GM12864 (cell line): Measurements from ENCODE around the gene PRKG1.
"Not testable (repeated sequence)": the region's sequence is repeated elsewhere in the genome, so short reads cannot be mapped to it uniquely, and the experiment has no call there.

Experiments used
- DNase-seq: peaks from one replicate; pipeline ENCODE4 v3.0.0-alpha.2; 2011; ENCODE audit warnings: low read depth
- H3K4me3 ChIP-seq: 2 replicates; pipeline ENCODE4 v1.5.1; 2011; ENCODE audit warnings: mild to moderate bottlenecking, low read depth, low read length, control low read depth
- CTCF ChIP-seq: IDR thresholded peaks from 2 replicates; pipeline ENCODE4 v1.5.1; 2011; ENCODE audit warnings: low read depth, mild to moderate bottlenecking, moderate library complexity, low read length, control low read depth, inconsistent platforms; ENCODE audit errors: missing control alignments

PRKG1 gene

GRCh38 chr10:51382181-51382580, 307.9 kb downstream of the PRKG1 start:
- DNase-seq: no peak
- H3K4me3 ChIP-seq: no peak overlapping the region
- no peak for TF ChIP-seq CTCF

GRCh38 chr10:51384971-51385370, 310.7 kb downstream of the PRKG1 start:
- H3K4me3 ChIP-seq: no peak overlapping the region
- no peak for DNase-seq
- no peak for TF ChIP-seq CTCF

- no peak overlapping the region for H3K4me3 ChIP-seq
- DNase-seq: no peak
- no peak for TF ChIP-seq CTCF
Observed at GRCh38 chr10:51386248-51386885, 312.1 kb downstream of the PRKG1 start.

- H3K4me3 ChIP-seq: no peak overlapping the region
- TF ChIP-seq CTCF: peak; percentile 80
- peak; percentile 13 for DNase-seq
Observed at GRCh38 chr10:51389415-51390321, 315.4 kb downstream of the PRKG1 start.

- H3K4me3 ChIP-seq, DNase-seq: not testable (repeated sequence)
Observed at GRCh38 chr10:51393006-51393405, 318.7 kb downstream of the PRKG1 start.

- H3K4me3 ChIP-seq: no peak overlapping the region
- DNase-seq: no peak
- TF ChIP-seq CTCF: no peak
Observed at GRCh38 chr10:51394039-51394438, 319.8 kb downstream of the PRKG1 start.

- TF ChIP-seq CTCF: no peak
- DNase-seq: no peak
Observed at GRCh38 chr10:51397244-51397643, 323.0 kb downstream of the PRKG1 start.

More at GRCh38 chr10:51397244-51397643, 323.0 kb downstream of the PRKG1 start:
- H3K4me3 ChIP-seq: no peak overlapping the region
